Renal cortex interstitium (tissue), 11 donors: ENCODE measurements around the gene SLC25A38. TPM values are rescaled to one million over a fixed set of nuclear protein-coding genes. Genes with fewer than 3 reads are reported as not detected.
"Not testable (repeated sequence)": the region's sequence is repeated elsewhere in the genome, so short reads cannot be mapped to it uniquely, and the experiment has no call there.

ENCODE experiments used
- DNase-seq, 11 donors: peaks; one replicate each; pipeline ENCODE4 v3.0.0-alpha.2; 2013; ENCODE audit warnings: low read depth in 9 of 11, low spot score in 4 of 11; ENCODE audit errors: extremely low read depth in 1 of 11
- polyA plus RNA-seq, 3 donors: library from polyadenylated mRNA; unstranded; fragments of 120-200 nt; gene quantifications; one replicate each; pipeline ENCODE4 v1.2.1, GENCODE V29; 2013; ENCODE audit not compliant: insufficient read length in 3 of 3

The SLC25A38 gene
- polyA plus RNA-seq, 3 donors: 33.4 to 34.8 (median 33.8) TPM

DNA sequence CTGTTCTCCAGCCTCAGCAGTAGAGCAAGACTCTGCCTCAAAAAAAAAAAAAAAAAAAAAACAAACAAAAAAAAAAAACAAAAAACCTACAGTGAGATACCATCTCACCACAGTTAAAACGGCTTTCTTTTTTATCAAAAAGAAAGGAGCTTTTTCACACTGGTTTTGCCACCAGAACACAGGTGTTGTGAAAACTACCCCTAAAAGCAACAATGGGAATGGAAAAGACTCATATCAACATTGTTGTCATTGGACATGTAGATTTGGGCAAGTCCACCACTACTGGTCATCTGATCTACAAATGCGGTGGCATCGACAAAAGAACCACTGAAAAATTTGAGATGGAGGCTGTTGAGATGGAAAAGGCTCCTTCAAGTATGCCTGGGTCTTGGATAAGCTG is 24.8 kb upstream of the SLC25A38 start:
- no peak for DNase-seq

- no peak for DNase-seq
Observed at GRCh38 chr3:39361252-39361927, 21.8 kb upstream of the SLC25A38 start.

- no peak for DNase-seq
Observed at GRCh38 chr3:39362192-39362591, 21.0 kb upstream of the SLC25A38 start.

GRCh38 chr3:39362812-39363211 is 20.4 kb upstream of the SLC25A38 start:
- no peak for DNase-seq

DNA sequence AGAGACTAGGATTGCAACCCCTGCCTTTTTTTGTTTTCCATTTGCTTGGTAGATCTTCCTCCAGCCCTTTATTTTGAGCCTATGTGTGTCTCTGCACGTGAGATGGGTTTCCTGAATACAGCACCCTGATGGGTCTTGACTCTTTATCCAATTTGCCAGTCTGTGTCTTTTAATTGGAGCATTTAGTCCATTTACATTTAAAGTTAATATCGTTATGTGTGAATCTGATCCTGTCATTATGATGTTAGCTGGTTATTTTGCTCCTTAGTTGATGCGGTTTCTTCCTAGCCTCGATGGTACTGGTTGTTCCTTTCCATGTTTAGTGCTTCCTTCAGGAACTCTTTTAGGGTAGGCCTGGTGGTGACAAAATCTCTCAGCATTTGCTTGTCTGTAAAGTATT is 12.7 kb upstream of the SLC25A38 start:
- not testable (repeated sequence) for DNase-seq

GRCh38 chr3:39372833-39373232 is 10.3 kb upstream of the SLC25A38 start:
- no peak for DNase-seq

GRCh38 chr3:39376959-39377634 is 6.1 kb upstream of the SLC25A38 start:
- DNase-seq: no peak

DNA sequence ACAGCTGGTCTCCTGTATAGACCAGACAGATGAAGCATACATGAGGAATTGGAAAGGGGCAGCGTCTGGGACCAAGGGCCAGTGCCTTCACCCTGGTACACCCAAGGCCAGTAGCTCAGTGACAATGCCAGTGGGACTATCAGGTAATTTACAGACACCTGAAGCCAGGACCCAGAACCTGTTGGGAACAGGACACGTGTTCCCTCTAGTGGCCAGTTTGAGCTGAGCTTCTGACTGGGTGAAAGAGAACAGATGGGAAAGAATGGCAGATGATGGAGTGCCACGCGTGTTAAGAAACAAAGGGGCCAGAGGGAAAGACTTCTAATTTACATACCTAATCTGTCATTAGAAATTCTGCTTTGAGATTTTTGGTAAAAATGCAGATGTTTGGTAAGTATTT is 5.1 kb upstream of the SLC25A38 start:
- DNase-seq: peak in 6 of 11 donors; percentile 6 to 24 (median 22)

- no peak for DNase-seq
Observed at GRCh38 chr3:39378957-39379777, 4.0 kb upstream of the SLC25A38 start.

- DNase-seq: no peak
Observed at GRCh38 chr3:39379778-39380155, 3.4 kb upstream of the SLC25A38 start.

DNA sequence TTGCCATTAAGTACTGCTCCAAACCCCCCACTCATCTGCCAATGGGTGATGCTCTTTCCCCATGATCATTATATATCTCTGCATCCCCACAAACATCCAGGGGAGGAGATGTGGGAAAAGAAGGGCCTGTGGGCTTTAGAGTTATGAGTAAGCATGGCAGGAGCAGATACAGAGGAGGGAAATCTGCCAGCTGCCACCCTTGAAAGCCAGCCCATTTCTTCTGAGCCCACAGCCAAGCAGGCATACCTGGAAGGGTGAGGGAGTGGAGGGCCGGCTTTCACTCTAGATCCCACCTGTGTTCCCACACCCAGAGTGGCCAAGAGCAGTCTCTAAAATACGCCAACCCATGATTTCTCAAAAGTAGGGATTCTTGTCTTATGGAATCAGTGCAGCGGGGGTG is 1.7 kb upstream of the SLC25A38 start:
- DNase-seq: no peak

DNA sequence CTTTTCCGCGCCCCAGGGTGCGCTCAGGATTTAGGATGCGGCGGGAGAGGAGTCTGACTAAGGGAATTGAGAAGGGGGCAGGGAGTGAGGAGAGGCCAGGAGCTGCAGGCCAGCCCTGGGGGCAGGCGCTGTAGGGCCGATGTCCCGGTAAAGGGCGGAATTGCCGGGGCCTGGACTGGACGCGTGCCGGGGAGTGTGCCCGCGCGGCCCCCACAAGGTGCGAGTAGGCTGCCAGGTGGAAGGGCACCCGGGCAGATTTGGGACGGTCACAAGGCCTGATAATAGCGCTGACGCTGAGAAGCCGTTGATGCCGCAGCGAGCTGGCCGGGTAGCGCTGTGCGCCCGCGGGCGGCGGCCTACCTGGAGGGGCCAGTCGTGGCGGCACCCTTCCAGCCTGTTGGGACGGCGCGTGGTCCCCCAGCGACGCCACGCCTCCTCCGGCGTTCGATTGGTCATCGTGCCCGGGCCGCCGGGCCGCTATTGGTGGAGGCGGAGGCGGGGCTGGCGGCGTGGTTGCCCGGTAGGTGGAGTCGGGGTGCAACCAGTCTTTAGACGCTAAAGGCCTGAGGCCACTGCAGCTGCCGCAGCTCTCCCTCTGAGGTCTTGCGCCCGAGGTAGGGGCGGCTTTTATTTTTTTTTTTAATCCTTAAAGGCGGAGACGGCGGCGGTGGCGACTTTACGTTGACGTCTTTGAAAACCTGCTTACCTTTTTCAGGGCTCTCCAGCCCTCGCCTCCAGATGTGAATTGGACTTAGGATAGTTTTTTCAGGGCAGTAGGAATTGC is 903 bp downstream of the SLC25A38 start:
- peak; percentile 78 to 92 (median 88) for DNase-seq

GRCh38 chr3:39384665-39385000 is 1.5 kb downstream of the SLC25A38 start:
- no peak for DNase-seq

- DNase-seq: no peak
Observed at GRCh38 chr3:39385456-39386090, 2.4 kb downstream of the SLC25A38 start.

- no peak for DNase-seq
Observed at GRCh38 chr3:39386318-39386717, 3.1 kb downstream of the SLC25A38 start.

GRCh38 chr3:39387411-39387975 is 4.3 kb downstream of the SLC25A38 start:
- no peak for DNase-seq

GRCh38 chr3:39388153-39388552 is 5.0 kb downstream of the SLC25A38 start:
- DNase-seq: no peak

DNA sequence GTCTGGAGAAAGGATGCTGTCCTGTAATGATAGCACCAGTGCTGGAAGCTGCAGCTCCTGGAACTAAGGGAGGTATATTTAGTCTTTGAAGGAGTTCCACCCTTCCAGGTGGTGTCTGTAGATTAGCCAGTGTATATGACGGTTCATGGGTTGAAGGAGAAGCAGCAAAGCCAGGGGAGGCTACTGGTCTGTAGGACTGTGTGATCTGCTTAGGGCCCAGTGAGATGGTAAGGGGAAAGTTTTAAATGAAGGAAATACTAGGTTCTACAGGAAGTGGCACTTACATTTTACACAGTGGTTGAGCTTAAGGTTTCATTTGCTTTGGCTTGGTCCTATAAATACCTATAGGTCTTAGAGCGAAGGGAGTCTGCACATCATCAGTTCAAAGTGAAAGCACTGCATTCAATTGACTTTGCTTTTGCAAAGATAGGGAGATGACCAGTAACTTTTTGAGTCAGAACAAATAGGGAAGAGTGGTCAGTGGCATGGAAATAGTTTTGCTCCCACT is 5.6 kb downstream of the SLC25A38 start:
- no peak for DNase-seq
